Fibroblast of lung (primary cell): ENCODE measurements around the gene LSS. TPM values are rescaled to one million over a fixed set of nuclear protein-coding genes. Genes with fewer than 3 reads are reported as not detected.
"Not testable (repeated sequence)": the region's sequence is repeated elsewhere in the genome, so short reads cannot be mapped to it uniquely, and the experiment has no call there.

Experiments
- DNase-seq, 2 donors: peaks; one replicate each; pipeline versions ENCODE4 v3.0.0 to v3.0.0-alpha.2; 2010; ENCODE audit warnings: low read depth in 2 of 2
- H2AFZ ChIP-seq: 2 replicates; pipeline ENCODE4 v1.5.1; 2012; ENCODE audit warnings: low read length, control low read depth, inconsistent platforms
- H3K27ac ChIP-seq: 2 replicates; pipeline ENCODE4 v1.5.1; 2011; ENCODE audit warnings: low read length, control low read depth; ENCODE audit not compliant: insufficient read depth
- H3K27me3 ChIP-seq: 2 replicates; pipeline ENCODE4 v1.5.1; 2011; ENCODE audit warnings: mild to moderate bottlenecking, low read length; ENCODE audit not compliant: control insufficient read depth, insufficient read depth
- H3K36me3 ChIP-seq: 2 replicates; pipeline ENCODE4 v1.5.1; 2011; ENCODE audit warnings: low read length; ENCODE audit not compliant: control insufficient read depth, insufficient read depth
- H3K4me1 ChIP-seq: 2 replicates; pipeline ENCODE4 v1.5.1; 2011; ENCODE audit warnings: low read length; ENCODE audit not compliant: control insufficient read depth, insufficient read depth; ENCODE audit errors: extremely low read depth
- H3K4me2 ChIP-seq: 2 replicates; pipeline ENCODE4 v1.5.1; 2011; ENCODE audit warnings: low read length, control low read depth; ENCODE audit not compliant: insufficient read depth; ENCODE audit errors: extremely low read depth
- H3K4me3 ChIP-seq, 4 experiments: fragments of 200-600 bp in 1 of 4; sonication (generic) in 1 of 4; replicated peaks in 1 of 4; 2 replicates each; pipeline ENCODE4 v1.5.1; 2011 to 2016; ENCODE audit warnings: low read length in 4 of 4, low read depth in 3 of 4, mild to moderate bottlenecking in 3 of 4, control low read depth in 2 of 4, inconsistent platforms in 1 of 4, mixed read lengths in 1 of 4; ENCODE audit not compliant: insufficient read depth in 1 of 4; ENCODE audit errors: control extremely low read depth in 1 of 4
- H3K79me2 ChIP-seq: 2 replicates; pipeline ENCODE4 v1.5.1; 2012; ENCODE audit warnings: mild to moderate bottlenecking, low read length, inconsistent platforms; ENCODE audit not compliant: control insufficient read depth, insufficient read depth
- H3K9ac ChIP-seq: 2 replicates; pipeline ENCODE4 v1.5.1; 2011; ENCODE audit warnings: mild to moderate bottlenecking, low read length, control low read depth; ENCODE audit not compliant: insufficient read depth
- H3K9me3 ChIP-seq: 2 replicates; pipeline ENCODE4 v1.5.1; 2012; ENCODE audit warnings: low read depth, low read length; ENCODE audit not compliant: control insufficient read depth, insufficient read depth
- H4K20me1 ChIP-seq: 2 replicates; pipeline ENCODE4 v1.5.1; 2011; ENCODE audit warnings: low read length; ENCODE audit not compliant: control insufficient read depth, insufficient read depth; ENCODE audit errors: extremely low read depth
- CTCF ChIP-seq, 2 donors: IDR thresholded peaks in 1 of 2; conservative IDR thresholded peaks in 1 of 2; 1 replicate in 1 of 2; 2 replicates in 1 of 2; pipeline ENCODE4 v1.5.1; 2011 to 2012; ENCODE audit warnings: low read length in 2 of 2, control low read depth in 1 of 2, inconsistent platforms in 1 of 2, low read depth in 1 of 2, mild to moderate bottlenecking in 1 of 2
- EZH2 ChIP-seq: IDR thresholded peaks from 2 replicates; pipeline ENCODE4 v1.5.1; 2012; ENCODE audit warnings: low read length, control low read depth, mild to moderate bottlenecking; ENCODE audit errors: missing control alignments
- polyA plus RNA-seq, 2 donors: library from polyadenylated mRNA; depleted of rRNA in 1 of 2; stranded (reverse) in 1 of 2; unstranded in 1 of 2; fragments of >200 nt; gene quantifications; 2 replicates each; pipeline ENCODE4 v1.2.1, GENCODE V29; 2011 to 2012; ENCODE audit warnings: missing spikeins in 1 of 2
- total RNA-seq: library from RNA; depleted of rRNA; stranded (reverse); fragments of >200 nt; gene quantifications from 2 replicates; pipeline ENCODE4 v1.2.1, GENCODE V29; 2014

The LSS gene
- total and polyA plus RNA-seq, 2 donors (not counting 1 experiment from before 2014, with no cell fraction given): 97.6 to 252 TPM

- Histone ChIP-seq H3K9ac (no peak overlapping the region), H3K79me2 (no peaks in the 10 kb centered on the region), H3K27me3 (no peaks in the 10 kb centered on the region), H3K4me2 (no peak overlapping the region), H4K20me1 (no peaks in the 10 kb centered on the region), H3K36me3 (no peaks in the 10 kb centered on the region), H3K4me1 (peaks cover 3% of the 10 kb centered on the region), H3K4me3 (no peak overlapping the region), H2AFZ (no peak overlapping the region), H3K27ac (no peak overlapping the region), H3K9me3 (no peaks in the 10 kb centered on the region)
- DNase-seq: no peak
- TF ChIP-seq EZH2 (no peak), CTCF (conservative IDR thresholded peaks at IDR 0.05 in 1 of 2, IDR thresholded peaks at IDR 0.05 in 1 of 2; ENCODE audit: low read depth in 1 of 2, low read length in 2 of 2) (no peak)
These were observed 48.4 kb downstream of the LSS start for GRCh38 chr21:46180079-46180722.

GRCh38 chr21:46179708-46180078, 48.9 kb downstream of the LSS start:
- Histone ChIP-seq H2AFZ (no peak overlapping the region), H3K4me2 (no peak overlapping the region), H3K4me1 (no peaks in the 10 kb centered on the region), H3K4me3 (no peak overlapping the region), H3K36me3 (no peaks in the 10 kb centered on the region), H3K27me3 (no peaks in the 10 kb centered on the region), H3K9ac (no peak overlapping the region), H3K79me2 (no peaks in the 10 kb centered on the region), H3K27ac (no peak overlapping the region), H4K20me1 (no peaks in the 10 kb centered on the region), H3K9me3 (no peaks in the 10 kb centered on the region)
- TF ChIP-seq EZH2 (no peak), CTCF (conservative IDR thresholded peaks at IDR 0.05 in 1 of 2, IDR thresholded peaks at IDR 0.05 in 1 of 2; ENCODE audit: low read depth in 1 of 2, low read length in 2 of 2) (no peak)
- DNase-seq: no peak

GRCh38 chr21:46178961-46179360, 49.6 kb downstream of the LSS start:
- no peak for DNase-seq
- Histone ChIP-seq H3K36me3 (no peaks in the 10 kb centered on the region), H3K4me1 (no peaks in the 10 kb centered on the region), H3K4me3 (no peak overlapping the region), H3K79me2 (no peaks in the 10 kb centered on the region), H3K4me2 (no peak overlapping the region), H3K9ac (no peak overlapping the region), H3K27ac (no peak overlapping the region), H4K20me1 (no peaks in the 10 kb centered on the region), H3K27me3 (no peaks in the 10 kb centered on the region), H2AFZ (no peak overlapping the region), H3K9me3 (no peaks in the 10 kb centered on the region)
- TF ChIP-seq CTCF (conservative IDR thresholded peaks at IDR 0.05 in 1 of 2, IDR thresholded peaks at IDR 0.05 in 1 of 2; ENCODE audit: low read depth in 1 of 2, low read length in 2 of 2) (no peak), EZH2 (no peak)

- not testable (repeated sequence) for H3K27me3 ChIP-seq, DNase-seq, H3K27ac ChIP-seq, H3K9me3 ChIP-seq, H3K36me3 ChIP-seq, H3K9ac ChIP-seq, H3K4me2 ChIP-seq, H3K4me3 ChIP-seq, H4K20me1 ChIP-seq, H2AFZ ChIP-seq, H3K4me1 ChIP-seq, H3K79me2 ChIP-seq
These were observed 52.0 kb downstream of the LSS start for GRCh38 chr21:46176443-46177129.
